ENCODE measurements around the gene SLC26A9.

SLC26A9 gene

DNA sequence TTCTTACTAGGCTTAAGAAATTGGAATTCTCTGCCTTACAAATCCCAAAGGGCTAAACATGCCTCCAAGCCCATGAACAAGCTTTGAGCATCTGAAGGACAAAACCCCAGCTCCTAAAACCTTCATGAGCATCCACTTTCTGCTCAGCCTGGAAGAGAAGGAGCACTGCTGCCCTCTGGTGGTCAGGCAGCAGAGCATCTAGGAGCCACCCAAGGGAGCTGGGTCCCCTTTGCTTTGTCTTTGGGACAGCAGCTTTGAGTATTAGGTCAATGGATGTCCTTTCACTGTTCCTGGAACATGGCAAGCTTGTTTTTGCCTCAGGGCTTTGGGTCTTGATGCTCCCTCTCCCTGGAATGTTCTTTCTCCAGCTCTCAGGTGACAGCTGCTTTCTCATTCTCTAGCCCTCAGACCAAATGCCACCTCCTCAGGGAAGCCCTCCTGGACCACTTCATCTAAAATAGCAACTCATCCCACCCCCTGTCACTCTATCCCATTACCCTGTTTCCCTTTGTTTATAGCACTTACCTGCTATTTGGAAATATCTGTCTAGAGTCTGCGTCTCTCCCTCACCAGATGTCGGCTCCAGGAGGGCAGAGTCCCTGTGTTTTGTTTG, 34.3 kb upstream of the SLC26A9 start:
- TF ChIP-seq EGR1 (IDR thresholded peaks at IDR 0.05) = no peak
- peak; percentile 99 for TF ChIP-seq RAD21 (IDR thresholded peaks at IDR 0.05; ENCODE audit: low read depth)

GRCh38 chr1:205976708-205977401, 33.6 kb upstream of the SLC26A9 start:
- TF ChIP-seq CREB1 (IDR thresholded peaks at IDR 0.05; ENCODE audit: low read depth) (no peak), NFIC (IDR thresholded peaks at IDR 0.05) (no peak), USF1 (IDR thresholded peaks at IDR 0.05) (no peak), RAD21 (IDR thresholded peaks at IDR 0.05; ENCODE audit: low read depth) (no peak), ZBTB7A (IDR thresholded peaks at IDR 0.05; ENCODE audit: low read depth) (no peak), TAF1 (IDR thresholded peaks at IDR 0.05; ENCODE audit: low read depth) (no peak), TEAD4 (IDR thresholded peaks at IDR 0.05) (no peak), EGR1 (IDR thresholded peaks at IDR 0.05) (no peak)

GRCh38 chr1:205976036-205976435, 32.8 kb upstream of the SLC26A9 start:
- no peak for TF ChIP-seq NFIC (IDR thresholded peaks at IDR 0.05)
- no peak for TF ChIP-seq TAF1 (IDR thresholded peaks at IDR 0.05; ENCODE audit: low read depth)
- TF ChIP-seq RAD21 (IDR thresholded peaks at IDR 0.05; ENCODE audit: low read depth) = no peak
- no peak for TF ChIP-seq CEBPB (IDR thresholded peaks at IDR 0.05)
- no peak for TF ChIP-seq EP300 (IDR thresholded peaks at IDR 0.05; ENCODE audit: borderline replicate concordance)
- no peak for TF ChIP-seq TEAD4 (IDR thresholded peaks at IDR 0.05)
- TF ChIP-seq USF1 (IDR thresholded peaks at IDR 0.05) = no peak
- TF ChIP-seq EGR1 (IDR thresholded peaks at IDR 0.05) = no peak
- TF ChIP-seq, protein P1, sequence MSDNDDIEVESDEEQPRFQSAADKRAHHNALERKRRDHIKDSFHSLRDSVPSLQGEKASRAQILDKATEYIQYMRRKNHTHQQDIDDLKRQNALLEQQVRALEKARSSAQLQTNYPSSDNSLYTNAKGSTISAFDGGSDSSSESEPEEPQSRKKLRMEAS (IDR thresholded peaks at IDR 0.05) = no peak
- TF ChIP-seq FOXM1 (IDR thresholded peaks at IDR 0.05; ENCODE audit: borderline replicate concordance, low read depth) = no peak
- no peak for TF ChIP-seq CREB1 (IDR thresholded peaks at IDR 0.05; ENCODE audit: low read depth)
- no peak for TF ChIP-seq YY1 (IDR thresholded peaks at IDR 0.05; ENCODE audit: low read depth)

DNA sequence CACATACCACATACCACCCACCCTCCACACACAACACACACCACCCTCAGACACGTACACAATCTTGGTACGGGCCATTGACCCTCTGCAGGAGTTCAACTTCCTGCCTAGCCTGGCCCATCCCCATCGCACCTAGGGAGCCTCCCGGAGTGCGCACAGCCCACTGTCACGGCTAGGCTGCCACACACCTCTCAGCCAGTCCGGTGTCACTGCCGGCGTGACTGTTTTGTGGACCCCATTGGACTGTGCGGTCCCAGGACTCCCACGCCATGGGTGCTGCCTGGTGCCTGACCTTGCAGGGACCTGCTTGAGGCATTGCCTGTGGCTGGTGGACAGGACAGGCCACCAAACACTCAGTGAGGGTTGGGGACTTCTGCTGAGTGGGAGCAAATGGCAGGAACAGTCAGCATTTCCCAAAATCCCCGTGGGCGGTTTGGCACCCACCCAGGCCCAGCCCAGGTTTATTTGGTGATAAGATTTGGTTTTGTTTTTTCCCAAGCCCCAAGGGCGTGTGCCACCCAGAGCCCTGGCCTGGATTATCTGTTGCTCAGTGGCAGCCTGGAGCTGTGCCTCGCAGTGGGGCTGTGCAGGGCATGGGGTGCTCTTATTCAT, 32.2 kb upstream of the SLC26A9 start:
- TF ChIP-seq, protein P1 (IDR thresholded peaks at IDR 0.05) = no peak
- TF ChIP-seq, protein P2, sequence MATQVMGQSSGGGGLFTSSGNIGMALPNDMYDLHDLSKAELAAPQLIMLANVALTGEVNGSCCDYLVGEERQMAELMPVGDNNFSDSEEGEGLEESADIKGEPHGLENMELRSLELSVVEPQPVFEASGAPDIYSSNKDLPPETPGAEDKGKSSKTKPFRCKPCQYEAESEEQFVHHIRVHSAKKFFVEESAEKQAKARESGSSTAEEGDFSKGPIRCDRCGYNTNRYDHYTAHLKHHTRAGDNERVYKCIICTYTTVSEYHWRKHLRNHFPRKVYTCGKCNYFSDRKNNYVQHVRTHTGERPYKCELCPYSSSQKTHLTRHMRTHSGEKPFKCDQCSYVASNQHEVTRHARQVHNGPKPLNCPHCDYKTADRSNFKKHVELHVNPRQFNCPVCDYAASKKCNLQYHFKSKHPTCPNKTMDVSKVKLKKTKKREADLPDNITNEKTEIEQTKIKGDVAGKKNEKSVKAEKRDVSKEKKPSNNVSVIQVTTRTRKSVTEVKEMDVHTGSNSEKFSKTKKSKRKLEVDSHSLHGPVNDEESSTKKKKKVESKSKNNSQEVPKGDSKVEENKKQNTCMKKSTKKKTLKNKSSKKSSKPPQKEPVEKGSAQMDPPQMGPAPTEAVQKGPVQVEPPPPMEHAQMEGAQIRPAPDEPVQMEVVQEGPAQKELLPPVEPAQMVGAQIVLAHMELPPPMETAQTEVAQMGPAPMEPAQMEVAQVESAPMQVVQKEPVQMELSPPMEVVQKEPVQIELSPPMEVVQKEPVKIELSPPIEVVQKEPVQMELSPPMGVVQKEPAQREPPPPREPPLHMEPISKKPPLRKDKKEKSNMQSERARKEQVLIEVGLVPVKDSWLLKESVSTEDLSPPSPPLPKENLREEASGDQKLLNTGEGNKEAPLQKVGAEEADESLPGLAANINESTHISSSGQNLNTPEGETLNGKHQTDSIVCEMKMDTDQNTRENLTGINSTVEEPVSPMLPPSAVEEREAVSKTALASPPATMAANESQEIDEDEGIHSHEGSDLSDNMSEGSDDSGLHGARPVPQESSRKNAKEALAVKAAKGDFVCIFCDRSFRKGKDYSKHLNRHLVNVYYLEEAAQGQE (IDR thresholded peaks at IDR 0.05; ENCODE audit: low read depth) = no peak
- TF ChIP-seq EP300 (IDR thresholded peaks at IDR 0.05; ENCODE audit: borderline replicate concordance) (no peak), CREB1 (IDR thresholded peaks at IDR 0.05; ENCODE audit: low read depth) (no peak), NFIC (IDR thresholded peaks at IDR 0.05) (no peak), FOXM1 (IDR thresholded peaks at IDR 0.05; ENCODE audit: borderline replicate concordance, low read depth) (no peak), ZBTB7A (IDR thresholded peaks at IDR 0.05; ENCODE audit: low read depth) (no peak), TAF1 (IDR thresholded peaks at IDR 0.05; ENCODE audit: low read depth) (no peak)

DNA sequence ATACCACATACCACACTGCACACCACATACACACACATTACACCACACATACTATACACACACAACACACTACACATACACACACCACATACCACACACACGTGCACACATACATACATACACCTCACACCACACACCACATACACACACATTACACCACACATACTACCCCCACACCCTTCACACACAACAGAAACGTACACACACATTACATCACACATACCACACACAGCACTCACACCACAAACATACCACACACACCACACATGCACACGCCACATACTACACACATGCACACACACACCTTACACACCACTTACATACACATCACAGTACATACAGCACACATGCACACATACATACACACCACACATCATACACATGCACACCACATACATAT, 31.5 kb upstream of the SLC26A9 start:
- TF ChIP-seq EP300 (IDR thresholded peaks at IDR 0.05; ENCODE audit: borderline replicate concordance) = no peak
- TF ChIP-seq TCF12 (IDR thresholded peaks at IDR 0.05; ENCODE audit: low read depth) = no peak
- TF ChIP-seq, protein P2 (IDR thresholded peaks at IDR 0.05; ENCODE audit: low read depth) = no peak
- no peak for TF ChIP-seq ZBTB7A (IDR thresholded peaks at IDR 0.05; ENCODE audit: low read depth)
- no peak for TF ChIP-seq FOXM1 (IDR thresholded peaks at IDR 0.05; ENCODE audit: borderline replicate concordance, low read depth)
- no peak for TF ChIP-seq RAD21 (IDR thresholded peaks at IDR 0.05; ENCODE audit: low read depth)
- TF ChIP-seq USF1 (IDR thresholded peaks at IDR 0.05) = no peak
- TF ChIP-seq, protein P1 (IDR thresholded peaks at IDR 0.05) = no peak
- TF ChIP-seq TEAD4 (IDR thresholded peaks at IDR 0.05) = no peak
- no peak for TF ChIP-seq CREB1 (IDR thresholded peaks at IDR 0.05; ENCODE audit: low read depth)
- TF ChIP-seq YY1 (IDR thresholded peaks at IDR 0.05; ENCODE audit: low read depth) = no peak
- TF ChIP-seq TAF1 (IDR thresholded peaks at IDR 0.05; ENCODE audit: low read depth) = no peak
- no peak for TF ChIP-seq NFIC (IDR thresholded peaks at IDR 0.05)
- TF ChIP-seq EGR1 (IDR thresholded peaks at IDR 0.05) = no peak

Measured in Ishikawa (cell line).